HCT116 (cell line): Measurements from ENCODE around the gene TPI1. TPM values are rescaled to one million over a fixed set of nuclear protein-coding genes. Genes with fewer than 3 reads are reported as not detected.
"Not testable (repeated sequence)": the region's sequence is repeated elsewhere in the genome, so short reads cannot be mapped to it uniquely, and the experiment has no call there.

Source experiments
- ATAC-seq: fragments of 200-7000 bp; cut with Tn5 transposase; 2 replicates; pipeline ENCODE4 v1.9.1; 2020; ENCODE audit warnings: mild to moderate bottlenecking, moderate library complexity
- BruUV-seq: library from RNA; stranded (reverse); fragments of 400-500 nt; replicated peaks from 2 replicates; lab custom pipeline; 2021; lab: Mats Ljungman, UMichigan
- CTCF ChIA-PET: fragments of 300-600 bp; sonication (Branson Sonifier 250); formaldehyde crosslinking; loops from one replicate; lab custom pipeline; 2021; ENCODE audit warnings: antibody characterized with exemption; lab: Charles Lee
- POLR2A ChIA-PET: fragments of 300-600, 350-600 bp; sonication (Branson Sonifier 250); formaldehyde crosslinking; loops from one replicate; lab custom pipeline; 2021; ENCODE audit warnings: antibody characterized with exemption; lab: Charles Lee
- RAD21 ChIA-PET, 2 experiments: fragments of 300-600 bp; sonication (Branson Sonifier 250); formaldehyde crosslinking; loops; one replicate each; lab custom pipeline; 2023; ENCODE audit warnings: low total read pairs in 2 of 2; ENCODE audit not compliant: uncharacterized antibody in 2 of 2, unreplicated experiment in 2 of 2, low non-redundant PET in 1 of 2; lab: Charles Lee
- DNase-seq: peaks from one replicate; pipeline ENCODE4 v3.0.0-alpha.2; 2010; ENCODE audit warnings: low read depth, low spot score
- H2AFZ ChIP-seq: fragments of 200-600 bp; shearing (Covaris generic), sonication (generic); 2 replicates; pipeline ENCODE4 v1.6.1; 2017; ENCODE audit warnings: low read depth, mixed run types, mixed read lengths, antibody characterized with exemption, low read length; ENCODE audit not compliant: poor library complexity, severe bottlenecking
- H3K27ac ChIP-seq: 2 replicates; pipeline ENCODE4 v1.5.1; 2012; ENCODE audit warnings: low read depth, low read length
- H3K27me3 ChIP-seq: fragments of 200-600 bp; sonication (generic); 2 replicates; pipeline ENCODE4 v1.6.1; 2016; ENCODE audit warnings: mixed run types, low read length, mixed read lengths; ENCODE audit not compliant: insufficient read depth
- H3K36me3 ChIP-seq, 2 experiments: fragments of 200-500 bp in 1 of 2; fragments of 200-600 bp in 1 of 2; sonication (Bioruptor generic) in 1 of 2; sonication (generic) in 1 of 2; 2 replicates each; pipeline versions ENCODE4 v1.5.1 to v1.6.1; 2014 to 2016; ENCODE audit warnings: low read length in 2 of 2, inconsistent platforms in 1 of 2, mixed read lengths in 1 of 2, mixed run types in 1 of 2; ENCODE audit not compliant: insufficient read depth in 2 of 2, control insufficient read depth in 1 of 2
- H3K4me1 ChIP-seq, 2 experiments: fragments of 200-600 bp in 1 of 2; sonication (generic) in 1 of 2; 2 replicates each; pipeline versions ENCODE4 v1.5.1 to v1.6.1; 2012 to 2017; ENCODE audit warnings: low read length in 2 of 2, inconsistent platforms in 1 of 2, mild to moderate bottlenecking in 1 of 2, mixed read lengths in 1 of 2, mixed run types in 1 of 2, moderate library complexity in 1 of 2; ENCODE audit not compliant: insufficient read depth in 2 of 2, control insufficient read depth in 1 of 2
- H3K4me2 ChIP-seq: fragments of 200-600 bp; sonication (generic); 2 replicates; pipeline ENCODE4 v1.6.1; 2017; ENCODE audit warnings: mixed run types, low read length, mixed read lengths
- H3K4me3 ChIP-seq, 2 experiments: fragments of 200-600 bp in 1 of 2; sonication (generic) in 1 of 2; replicated peaks in 1 of 2; 2 replicates each; pipeline ENCODE4 v1.5.1; 2011 to 2016; ENCODE audit warnings: low read length in 2 of 2, control low read depth in 1 of 2, low read depth in 1 of 2, mild to moderate bottlenecking in 1 of 2, mixed read lengths in 1 of 2, mixed run types in 1 of 2
- H3K79me2 ChIP-seq: fragments of 200-600 bp; sonication (generic); 2 replicates; pipeline ENCODE4 v1.6.1; 2017; ENCODE audit warnings: mild to moderate bottlenecking, mixed run types, low read length, moderate library complexity, mixed read lengths; ENCODE audit not compliant: insufficient read depth
- H3K9ac ChIP-seq: fragments of 200-600 bp; sonication (generic); 2 replicates; pipeline ENCODE4 v1.6.1; 2016; ENCODE audit warnings: low read length, mixed read lengths
- H3K9me2 ChIP-seq: fragments of 200-600 bp; sonication (generic), shearing (Covaris generic); 2 replicates; pipeline ENCODE4 v1.6.1; 2017; ENCODE audit warnings: mixed run types, mild to moderate bottlenecking, moderate library complexity; ENCODE audit not compliant: insufficient read depth
- H3K9me3 ChIP-seq, 2 experiments: fragments of 200-500 bp in 1 of 2; fragments of 200-600 bp in 1 of 2; sonication (Bioruptor generic) in 1 of 2; sonication (generic) in 1 of 2; 2 replicates each; pipeline ENCODE4 v1.6.1; 2014 to 2017; ENCODE audit warnings: low read length in 2 of 2, mixed read lengths in 2 of 2, inconsistent platforms in 1 of 2, low read depth in 1 of 2, mild to moderate bottlenecking in 1 of 2, mixed run types in 1 of 2, moderate library complexity in 1 of 2; ENCODE audit not compliant: control insufficient read depth in 1 of 2, insufficient read depth in 1 of 2
- H4K20me1 ChIP-seq: fragments of 200-600 bp; sonication (generic), shearing (Covaris generic); 2 replicates; pipeline ENCODE4 v1.6.1; 2017; ENCODE audit warnings: mixed run types, mild to moderate bottlenecking, moderate library complexity; ENCODE audit not compliant: insufficient read depth
- CBX3 ChIP-seq: IDR thresholded peaks from 2 replicates; pipeline ENCODE4 v1.6.1; 2012; ENCODE audit warnings: low read depth
- CEBPB ChIP-seq: IDR thresholded peaks from 2 replicates; pipeline ENCODE4 v1.6.1; 2012; ENCODE audit warnings: low read depth
- EGR1 ChIP-seq: IDR thresholded peaks from 2 replicates; pipeline ENCODE4 v1.6.1; 2012; ENCODE audit warnings: low read depth
- ELF1 ChIP-seq: IDR thresholded peaks from 2 replicates; pipeline ENCODE4 v1.6.1; 2012; ENCODE audit warnings: low read depth, borderline replicate concordance
- EZH2phosphoT487 ChIP-seq: fragments of 200-600 bp; IDR thresholded peaks from 2 replicates; pipeline ENCODE4 v1.6.1; 2018; ENCODE audit warnings: antibody characterized with exemption, borderline replicate concordance
- FOSL1 ChIP-seq: IDR thresholded peaks from 2 replicates; pipeline ENCODE4 v1.6.1; 2012; ENCODE audit warnings: low read depth
- JUND ChIP-seq: IDR thresholded peaks from 2 replicates; pipeline ENCODE4 v1.6.1; 2012
- POLR2AphosphoS5 ChIP-seq: IDR thresholded peaks from 2 replicates; pipeline ENCODE4 v1.6.1; 2011; ENCODE audit warnings: mild to moderate bottlenecking, low read depth, low read length, moderate library complexity
- RAD21 ChIP-seq: IDR thresholded peaks from 2 replicates; pipeline ENCODE4 v1.6.1; 2012; ENCODE audit warnings: low read depth, mild to moderate bottlenecking
- TCF7L2 ChIP-seq: IDR thresholded peaks from 2 replicates; pipeline ENCODE4 v1.7.0; 2011; ENCODE audit warnings: borderline replicate concordance, inconsistent platforms; ENCODE audit not compliant: insufficient read depth, insufficient read length; ENCODE audit errors: extremely low read depth
- YY1 ChIP-seq: IDR thresholded peaks from 2 replicates; pipeline ENCODE4 v1.6.1; 2011; ENCODE audit warnings: low read length, low read depth, moderate library complexity, mild to moderate bottlenecking; ENCODE audit not compliant: insufficient replicate concordance; ENCODE audit errors: extremely low read depth
- ZNF274 ChIP-seq: fragments of 200-500 bp; sonication (Bioruptor generic); IDR thresholded peaks from 2 replicates; pipeline ENCODE4 v1.6.1; 2014; ENCODE audit warnings: mild to moderate bottlenecking, low read depth, low read length, inconsistent platforms
- intact Hi-C: fragments of 100-400 bp; cut with micrococcal nuclease; formaldehyde crosslinking; loops from 2 replicates; pipeline ENCODE4 v1.10.0; 2022
- total RNA-seq: library from RNA; stranded (reverse); gene quantifications from one replicate; pipeline ENCODE4 v1.2.1, GENCODE V29; 2021; ENCODE audit not compliant: unreplicated experiment
- TF ChIP-seq, protein P1 (sequence below): IDR thresholded peaks from 2 replicates; pipeline ENCODE4 v1.6.1; 2012; ENCODE audit warnings: low read depth
- TF ChIP-seq, protein P2 (sequence below): IDR thresholded peaks from 2 replicates; pipeline ENCODE4 v1.6.1; 2012

The TPI1 gene
- total RNA-seq, 1 experiment from 2014 or later: 1,068 TPM

DNA sequence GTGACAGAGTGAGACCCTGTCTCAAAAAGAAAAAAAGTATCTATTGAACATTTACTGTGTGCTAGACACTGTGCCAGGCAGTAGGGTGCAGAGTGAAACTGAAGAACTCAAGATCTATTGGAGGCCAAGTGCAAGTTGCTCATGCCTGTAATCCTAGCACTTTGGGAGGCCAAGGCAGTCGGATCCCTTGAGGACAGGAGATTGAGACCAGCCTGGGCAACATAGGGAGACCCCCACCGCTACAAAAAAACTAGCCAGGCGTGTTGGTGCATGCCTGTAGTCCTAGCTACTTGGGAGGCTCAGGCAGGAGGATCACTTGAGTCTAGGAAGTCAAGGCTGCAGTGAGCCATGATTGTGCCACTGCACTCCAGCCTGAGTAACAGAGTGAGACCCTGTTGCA, 25.4 kb downstream of the TPI1 start:
- H3K4me2 ChIP-seq, H4K20me1 ChIP-seq, H3K27me3 ChIP-seq, H3K27ac ChIP-seq, RAD21 ChIA-PET, H3K36me3 ChIP-seq, H3K9me2 ChIP-seq, ATAC-seq, H2AFZ ChIP-seq, POLR2A ChIA-PET, H3K79me2 ChIP-seq, DNase-seq, H3K9ac ChIP-seq, intact Hi-C loops, H3K9me3 ChIP-seq, H3K4me3 ChIP-seq, BruUV-seq: not testable (repeated sequence)
- CTCF ChIA-PET: interaction anchor here (2.1 kb wide), 1 partner anchor 20 kb away, joined by 30 read pairs; the partner anchor contains the start of gene SPSB2
- peaks cover 12 to 18% of the 10 kb centered on the region in 2 experiments for H3K4me1 ChIP-seq

DNA sequence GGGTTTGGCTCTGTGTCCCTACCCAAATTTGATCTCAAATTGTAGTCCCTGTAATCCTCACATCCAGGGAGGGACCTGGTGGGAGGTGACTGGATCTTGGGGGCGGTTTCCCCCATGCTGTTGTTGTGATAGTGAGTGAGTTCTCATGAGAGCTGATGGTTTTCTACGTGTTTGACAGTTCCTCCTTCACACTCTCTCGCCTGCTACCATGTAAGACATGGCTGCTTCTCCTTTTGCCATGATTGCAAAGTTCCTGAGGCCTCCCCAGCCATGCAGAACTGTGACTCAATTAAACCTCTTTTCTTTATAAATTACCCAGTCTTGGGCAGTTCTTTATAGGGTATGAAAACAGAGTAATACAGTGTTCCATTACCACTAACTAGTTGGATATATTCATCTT, 27.0 kb downstream of the TPI1 start:
- no TSS peak for BruUV-seq
- ChIA-PET RAD21 (no interaction called here), CTCF (no interaction called here), POLR2A (interaction anchor here (0.7 kb wide), 1 partner anchor 20 kb away, joined by 3 read pairs; the partner anchor contains the start of gene ENO2)
- no peaks in the 10 kb centered on the region for H4K20me1 ChIP-seq
- peaks cover 12 to 19% of the 10 kb centered on the region in 2 experiments for H3K4me1 ChIP-seq
- no peak overlapping the region for H2AFZ ChIP-seq
- H3K27ac ChIP-seq: no peak overlapping the region
- ATAC-seq (no peak), DNase-seq (no peak)
- no peak for TF ChIP-seq EZH2phosphoT487
- no peak for TF ChIP-seq CBX3
- TF ChIP-seq EGR1: no peak
- TF ChIP-seq CEBPB: no peak
- TF ChIP-seq FOSL1: no peak
- no peak for TF ChIP-seq RAD21
- TF ChIP-seq, protein P1, sequence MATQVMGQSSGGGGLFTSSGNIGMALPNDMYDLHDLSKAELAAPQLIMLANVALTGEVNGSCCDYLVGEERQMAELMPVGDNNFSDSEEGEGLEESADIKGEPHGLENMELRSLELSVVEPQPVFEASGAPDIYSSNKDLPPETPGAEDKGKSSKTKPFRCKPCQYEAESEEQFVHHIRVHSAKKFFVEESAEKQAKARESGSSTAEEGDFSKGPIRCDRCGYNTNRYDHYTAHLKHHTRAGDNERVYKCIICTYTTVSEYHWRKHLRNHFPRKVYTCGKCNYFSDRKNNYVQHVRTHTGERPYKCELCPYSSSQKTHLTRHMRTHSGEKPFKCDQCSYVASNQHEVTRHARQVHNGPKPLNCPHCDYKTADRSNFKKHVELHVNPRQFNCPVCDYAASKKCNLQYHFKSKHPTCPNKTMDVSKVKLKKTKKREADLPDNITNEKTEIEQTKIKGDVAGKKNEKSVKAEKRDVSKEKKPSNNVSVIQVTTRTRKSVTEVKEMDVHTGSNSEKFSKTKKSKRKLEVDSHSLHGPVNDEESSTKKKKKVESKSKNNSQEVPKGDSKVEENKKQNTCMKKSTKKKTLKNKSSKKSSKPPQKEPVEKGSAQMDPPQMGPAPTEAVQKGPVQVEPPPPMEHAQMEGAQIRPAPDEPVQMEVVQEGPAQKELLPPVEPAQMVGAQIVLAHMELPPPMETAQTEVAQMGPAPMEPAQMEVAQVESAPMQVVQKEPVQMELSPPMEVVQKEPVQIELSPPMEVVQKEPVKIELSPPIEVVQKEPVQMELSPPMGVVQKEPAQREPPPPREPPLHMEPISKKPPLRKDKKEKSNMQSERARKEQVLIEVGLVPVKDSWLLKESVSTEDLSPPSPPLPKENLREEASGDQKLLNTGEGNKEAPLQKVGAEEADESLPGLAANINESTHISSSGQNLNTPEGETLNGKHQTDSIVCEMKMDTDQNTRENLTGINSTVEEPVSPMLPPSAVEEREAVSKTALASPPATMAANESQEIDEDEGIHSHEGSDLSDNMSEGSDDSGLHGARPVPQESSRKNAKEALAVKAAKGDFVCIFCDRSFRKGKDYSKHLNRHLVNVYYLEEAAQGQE: no peak
- no peak for TF ChIP-seq ELF1
- no peak for TF ChIP-seq POLR2AphosphoS5
- TF ChIP-seq TCF7L2: no peak
- no peak for TF ChIP-seq YY1
- TF ChIP-seq, protein P2, sequence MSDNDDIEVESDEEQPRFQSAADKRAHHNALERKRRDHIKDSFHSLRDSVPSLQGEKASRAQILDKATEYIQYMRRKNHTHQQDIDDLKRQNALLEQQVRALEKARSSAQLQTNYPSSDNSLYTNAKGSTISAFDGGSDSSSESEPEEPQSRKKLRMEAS: no peak
- TF ChIP-seq ZNF274: no peak
- no peak for TF ChIP-seq JUND
- H3K27me3 ChIP-seq: no peaks in the 10 kb centered on the region
- no peak overlapping the region for H3K4me3 ChIP-seq
- intact Hi-C loops: no loop called here
- no peaks in the 10 kb centered on the region for H3K9me2 ChIP-seq
- H3K4me2 ChIP-seq: no peak overlapping the region
- H3K36me3 ChIP-seq: no peaks in the 10 kb centered on the region
- no peaks in the 10 kb centered on the region for H3K9me3 ChIP-seq
- H3K9ac ChIP-seq: no peak overlapping the region
- H3K79me2 ChIP-seq: no peaks in the 10 kb centered on the region
